HepG2 (cell line): ENCODE data around the gene NXNL2. TPM values are rescaled to one million over a fixed set of nuclear protein-coding genes. Genes with fewer than 3 reads are reported as not detected.

Source experiments
- DPF2 ChIP-seq: sonication (generic); formaldehyde crosslinking; IDR thresholded peaks from 2 replicates; pipeline ENCODE4 v1.4.0; 2020; ENCODE audit warnings: mild to moderate bottlenecking, low read depth, missing genetic modification reagents, borderline replicate concordance
- MEIS2 ChIP-seq: sonication (generic); formaldehyde crosslinking; IDR thresholded peaks from 2 replicates; pipeline ENCODE4 v1.9.0; 2021; ENCODE audit warnings: mild to moderate bottlenecking, missing genetic modification reagents
- NONO ChIP-seq, 2 experiments: fragments of 450-650 bp in 1 of 2; sonication (generic) in 1 of 2; formaldehyde crosslinking in 1 of 2; IDR thresholded peaks in 1 of 2; conservative IDR thresholded peaks in 1 of 2; 2 replicates each; pipeline versions ENCODE4 v1.6.1 to v1.8.0; 2017 to 2022; ENCODE audit warnings: mild to moderate bottlenecking in 1 of 2, missing genetic modification reagents in 1 of 2, moderate library complexity in 1 of 2
- SAFB2 ChIP-seq: sonication (generic); formaldehyde crosslinking; IDR thresholded peaks from 2 replicates; pipeline ENCODE4 v1.5.1; 2020; ENCODE audit warnings: missing genetic modification reagents, low read depth, mild to moderate bottlenecking, borderline replicate concordance
- SP140L ChIP-seq: sonication (generic); formaldehyde crosslinking; IDR thresholded peaks from 2 replicates; pipeline ENCODE4 v1.4.0; 2020; ENCODE audit warnings: missing genetic modification reagents, borderline replicate concordance
- USF2 ChIP-seq, 2 experiments: sonication (generic) in 1 of 2; formaldehyde crosslinking in 1 of 2; IDR thresholded peaks; 2 replicates each; pipeline versions ENCODE4 v1.5.1 to v1.6.1; 2011 to 2020; ENCODE audit warnings: borderline replicate concordance in 1 of 2, low read depth in 1 of 2, low read length in 1 of 2, mild to moderate bottlenecking in 1 of 2, missing genetic modification reagents in 1 of 2, moderate library complexity in 1 of 2
- ZBTB49 ChIP-seq: sonication (generic); formaldehyde crosslinking; IDR thresholded peaks from 2 replicates; pipeline ENCODE4 v1.4.0; 2020; ENCODE audit warnings: missing genetic modification reagents, borderline replicate concordance
- polyA plus RNA-seq, 8 experiments: library from polyadenylated mRNA; depleted of rRNA in 3 of 8; stranded (reverse) in 7 of 8; unstranded in 1 of 8; fragments of >200 nt; fragmentation: Illumina TruSeq in 4 of 8; extraction: Trizol in 4 of 8; gene quantifications; 2 replicates each; pipeline versions ENCODE4 v1.2.1 to v1.2.3, GENCODE V29; 2011 to 2016; ENCODE audit warnings: low read depth in 4 of 8, missing spikeins in 1 of 8, mixed read lengths in 1 of 8; ENCODE audit not compliant: insufficient read depth in 1 of 8
- total RNA-seq, 5 experiments: library from RNA; depleted of rRNA; stranded (reverse); fragments of >200 nt; fragmentation: Illumina TruSeq; extraction: Trizol; gene quantifications; 2 replicates each; pipeline ENCODE4 v1.2.3, GENCODE V29; 2016; ENCODE audit warnings: low read depth in 1 of 5

Gene NXNL2
- total and polyA plus RNA-seq, 2 of the 13 experiments (the other 11 are each of a cell fraction or from before 2014, with no cell fraction given) = not detected

GRCh38 chr9:88503845-88504764, 30.9 kb upstream of the NXNL2 start (continued):
- TF ChIP-seq USF2 (IDR thresholded peaks at IDR 0.05; ENCODE audit: low read depth, low read length) (no peak), USF2 (CRISPR knock-in tag; IDR thresholded peaks at IDR 0.05; ENCODE audit: borderline replicate concordance) (no peak), ZBTB49 (CRISPR knock-in tag) (no peak), SP140L (no peak), NONO (IDR thresholded peaks at IDR 0.05) (0 out of 2 replicates have a peak, but pooled peaks have one; percentile 37), NONO (CRISPR knock-in tag; conservative IDR thresholded peaks at IDR 0.05) (no peak), SAFB2 (CRISPR knock-in tag) (no peak), DPF2 (no peak), MEIS2 (CRISPR knock-in tag) (no peak)
